HG03097 (cell line): ENCODE measurements around the gene CCDC47.
"Not testable (repeated sequence)": the region's sequence is repeated elsewhere in the genome, so short reads cannot be mapped to it uniquely, and the experiment has no call there.

Experiments used
- ATAC-seq: cut with Tn5 transposase; IDR thresholded peaks from one replicate; pipeline ENCODE4 v1.9.1; 2021; ENCODE audit not compliant: unreplicated experiment, low FRiP score

Gene CCDC47

GRCh38 chr17:63741143-63741407 is 32.3 kb downstream of the CCDC47 start:
- ATAC-seq, result peak; percentile 31

DNA sequence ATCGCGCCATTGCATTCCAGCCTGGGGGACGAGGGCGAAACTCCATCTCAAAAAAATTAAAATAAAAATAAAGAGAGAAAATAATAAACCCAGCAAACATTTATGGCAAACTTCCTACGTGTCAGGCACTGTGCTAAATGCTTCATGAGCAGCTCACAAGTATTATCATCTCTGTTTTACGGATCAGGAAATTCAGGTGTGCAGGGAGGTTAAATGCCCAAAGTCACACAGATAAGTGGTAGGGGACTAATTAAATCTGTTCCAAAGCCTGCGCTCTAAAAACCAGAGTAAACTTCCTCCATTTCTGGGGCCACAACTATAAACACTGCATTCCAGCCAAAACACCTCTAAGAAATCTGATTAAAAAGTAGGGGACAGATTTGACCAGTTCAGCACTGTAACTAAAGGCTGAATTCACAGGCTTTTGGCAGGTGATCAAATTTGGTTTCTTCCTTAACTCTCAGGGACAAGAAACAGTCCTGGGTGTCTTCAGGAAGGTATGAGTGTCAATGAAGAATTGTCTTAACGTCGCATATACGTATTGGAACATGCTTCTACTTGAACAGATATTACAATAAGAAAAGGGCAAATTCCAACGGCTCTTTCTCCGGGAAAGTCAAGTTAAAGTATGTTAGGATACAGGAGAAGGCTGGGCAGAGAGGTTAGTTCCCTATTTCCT is 32.8 kb downstream of the CCDC47 start:
- no peak for ATAC-seq

- ATAC-seq, result no peak
Measured at GRCh38 chr17:63735691-63736090, 37.7 kb downstream of the CCDC47 start.

DNA sequence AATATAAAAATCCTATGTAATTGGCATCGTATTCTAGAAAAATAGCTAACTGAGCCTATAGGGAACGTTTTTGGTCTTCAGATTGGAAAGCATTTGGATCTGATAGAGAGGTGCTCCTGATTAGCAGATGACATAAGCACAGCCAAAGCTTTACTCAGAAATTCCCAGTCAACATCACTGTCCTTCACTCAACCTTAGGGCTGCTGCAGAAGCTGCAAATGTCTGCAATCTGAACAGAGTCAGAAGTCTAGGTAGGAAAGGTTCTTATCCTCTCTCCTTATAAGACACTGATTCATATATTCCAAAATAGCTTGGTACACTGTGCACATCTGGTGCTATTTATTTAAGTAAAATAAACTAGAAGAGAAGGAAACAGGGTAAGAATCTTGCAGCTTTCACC is 51.0 kb downstream of the CCDC47 start:
- no peak for ATAC-seq

GRCh38 chr17:63720194-63720593 is 53.2 kb downstream of the CCDC47 start:
- not testable (repeated sequence) for ATAC-seq

- no peak for ATAC-seq
Measured at GRCh38 chr17:63718988-63719387, 54.4 kb downstream of the CCDC47 start.

DNA sequence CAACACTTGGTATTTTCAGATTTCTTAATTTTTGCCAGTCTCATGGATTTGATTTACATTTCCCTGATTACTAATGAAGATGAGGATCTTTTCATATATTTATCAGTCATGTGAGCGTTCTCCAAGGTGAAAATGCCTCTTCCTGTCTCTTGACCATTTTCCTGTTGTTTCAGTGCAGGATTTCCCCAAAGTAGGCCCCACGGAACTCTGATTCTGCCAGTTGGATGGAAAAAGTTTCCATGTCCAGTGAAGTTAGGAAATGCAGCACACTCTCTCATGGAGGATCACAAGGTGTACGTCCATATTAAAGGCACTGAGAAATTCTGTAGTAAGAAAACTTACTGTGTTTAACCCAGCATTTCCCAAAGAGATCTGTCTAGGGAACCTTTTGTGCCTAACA is 57.0 kb downstream of the CCDC47 start:
- ATAC-seq, result no peak

DNA sequence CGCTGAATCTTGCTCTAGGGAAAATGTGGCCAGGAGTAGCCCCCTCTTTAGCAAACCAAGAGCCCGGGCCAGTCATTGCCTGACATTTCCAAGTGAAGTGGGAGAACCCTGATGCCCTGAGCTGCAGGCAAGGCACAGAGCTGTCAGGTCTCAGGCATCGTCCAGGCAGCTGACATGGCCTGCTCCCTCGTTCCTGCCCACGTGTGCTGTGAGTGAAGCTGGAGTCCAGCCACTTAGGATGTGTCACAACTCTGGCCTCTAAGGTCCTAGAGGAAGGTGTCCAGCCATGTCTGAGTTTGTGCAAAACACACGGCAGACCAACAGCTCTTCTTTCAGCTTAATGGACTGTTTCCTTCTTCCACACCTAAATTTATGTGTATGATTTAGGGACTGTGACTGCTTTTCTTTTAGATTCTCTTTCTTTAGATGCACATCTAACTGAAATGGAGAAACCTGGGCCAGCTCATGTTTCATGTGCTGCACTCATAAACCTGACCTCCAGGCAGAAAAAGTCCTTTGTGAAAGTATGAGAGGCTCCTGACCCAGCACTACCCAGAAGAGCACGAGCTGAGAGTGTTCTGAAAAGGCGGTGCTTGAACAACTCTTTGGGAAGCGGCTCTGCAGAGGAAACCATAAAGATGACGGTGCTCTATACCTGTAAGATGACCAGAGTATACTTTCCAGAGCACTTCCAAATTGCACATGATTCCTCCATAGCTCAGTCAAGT is 58.7 kb downstream of the CCDC47 start:
- no peak for ATAC-seq

- ATAC-seq, result no peak
Measured at GRCh38 chr17:63709110-63709509, 64.3 kb downstream of the CCDC47 start.

DNA sequence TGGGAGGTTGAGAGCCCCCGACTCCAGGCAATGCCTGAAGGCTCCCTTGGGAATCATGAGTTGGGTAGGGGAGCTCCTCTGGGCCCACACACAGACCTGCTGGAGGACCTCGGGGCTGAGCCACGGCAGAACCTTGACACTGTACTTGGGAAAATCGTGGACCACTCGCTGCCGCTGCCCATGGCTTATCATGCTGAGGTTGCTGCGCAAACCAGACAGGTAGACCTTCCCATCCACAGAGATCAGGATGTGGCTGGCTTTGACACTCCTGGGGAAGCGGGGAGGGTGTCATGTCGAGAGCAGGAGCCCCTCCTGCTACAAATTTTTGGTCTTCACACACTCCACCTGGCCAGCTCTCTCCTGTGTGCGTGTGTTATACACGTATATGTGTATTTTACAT is 66.2 kb downstream of the CCDC47 start:
- ATAC-seq, result no peak

GRCh38 chr17:63706336-63707082 is 66.9 kb downstream of the CCDC47 start:
- ATAC-seq, result no peak

DNA sequence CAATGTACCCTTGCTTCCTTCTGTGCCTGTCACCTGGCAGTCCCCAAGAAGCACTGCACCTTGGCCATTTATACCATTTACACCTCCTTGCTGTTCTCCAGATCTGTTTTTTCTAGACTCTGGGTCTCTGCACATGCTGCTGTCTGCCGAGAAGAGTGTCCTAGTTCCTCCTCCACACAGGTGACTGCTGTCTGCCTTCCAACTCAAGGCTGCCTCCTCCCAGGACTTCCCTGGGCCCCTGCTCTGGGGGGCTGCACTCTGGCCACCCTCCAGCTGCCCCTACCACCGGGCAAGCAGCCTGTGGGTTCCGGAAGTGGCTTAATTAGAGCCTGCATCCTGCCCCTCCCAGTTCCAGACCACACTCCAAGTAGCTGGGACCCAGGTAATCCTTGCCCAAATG is 67.7 kb downstream of the CCDC47 start:
- no peak for ATAC-seq

GRCh38 chr17:63704836-63705235 is 68.6 kb downstream of the CCDC47 start:
- ATAC-seq, result no peak

DNA sequence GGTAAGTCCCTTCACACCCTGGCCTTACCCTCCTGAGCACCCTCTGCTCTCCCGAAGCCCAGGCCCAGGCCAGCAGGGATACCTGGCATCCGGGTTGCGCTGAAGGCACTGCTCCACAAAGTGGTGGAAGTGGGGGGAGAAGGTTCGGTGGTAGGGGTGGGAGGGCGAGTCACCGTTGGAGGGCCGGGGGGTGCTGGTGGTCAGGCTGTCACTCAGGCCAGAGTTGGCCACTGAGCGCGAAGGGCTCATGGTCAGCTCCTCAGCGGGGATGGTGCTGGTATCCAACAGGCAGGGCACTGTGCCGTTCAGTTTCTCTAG is 69.2 kb downstream of the CCDC47 start:
- ATAC-seq, result no peak

- no peak for ATAC-seq
Measured at GRCh38 chr17:63703556-63704258, 69.7 kb downstream of the CCDC47 start.

DNA sequence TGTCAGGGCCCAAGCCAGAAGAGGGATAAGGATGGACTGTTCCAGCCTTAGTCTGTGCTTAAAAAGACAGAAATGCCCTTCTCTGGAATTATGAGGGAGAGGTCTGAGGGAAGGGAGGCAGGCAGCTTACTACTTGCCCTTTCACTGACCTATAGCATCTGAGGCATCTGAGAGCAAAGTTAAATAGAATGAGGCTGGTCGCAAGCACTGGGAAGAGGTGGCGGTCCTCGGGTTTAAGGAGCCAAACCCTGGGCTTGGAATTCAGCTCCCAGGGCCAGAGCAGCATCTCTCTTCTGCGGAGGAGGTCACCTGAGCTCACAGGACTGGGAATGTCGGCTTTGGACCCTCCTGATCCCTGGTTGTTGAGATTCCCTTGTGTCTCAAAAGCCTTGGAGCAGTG is 70.4 kb downstream of the CCDC47 start:
- ATAC-seq, result no peak

GRCh38 chr17:63702721-63703015 is 70.7 kb downstream of the CCDC47 start:
- no peak for ATAC-seq

DNA sequence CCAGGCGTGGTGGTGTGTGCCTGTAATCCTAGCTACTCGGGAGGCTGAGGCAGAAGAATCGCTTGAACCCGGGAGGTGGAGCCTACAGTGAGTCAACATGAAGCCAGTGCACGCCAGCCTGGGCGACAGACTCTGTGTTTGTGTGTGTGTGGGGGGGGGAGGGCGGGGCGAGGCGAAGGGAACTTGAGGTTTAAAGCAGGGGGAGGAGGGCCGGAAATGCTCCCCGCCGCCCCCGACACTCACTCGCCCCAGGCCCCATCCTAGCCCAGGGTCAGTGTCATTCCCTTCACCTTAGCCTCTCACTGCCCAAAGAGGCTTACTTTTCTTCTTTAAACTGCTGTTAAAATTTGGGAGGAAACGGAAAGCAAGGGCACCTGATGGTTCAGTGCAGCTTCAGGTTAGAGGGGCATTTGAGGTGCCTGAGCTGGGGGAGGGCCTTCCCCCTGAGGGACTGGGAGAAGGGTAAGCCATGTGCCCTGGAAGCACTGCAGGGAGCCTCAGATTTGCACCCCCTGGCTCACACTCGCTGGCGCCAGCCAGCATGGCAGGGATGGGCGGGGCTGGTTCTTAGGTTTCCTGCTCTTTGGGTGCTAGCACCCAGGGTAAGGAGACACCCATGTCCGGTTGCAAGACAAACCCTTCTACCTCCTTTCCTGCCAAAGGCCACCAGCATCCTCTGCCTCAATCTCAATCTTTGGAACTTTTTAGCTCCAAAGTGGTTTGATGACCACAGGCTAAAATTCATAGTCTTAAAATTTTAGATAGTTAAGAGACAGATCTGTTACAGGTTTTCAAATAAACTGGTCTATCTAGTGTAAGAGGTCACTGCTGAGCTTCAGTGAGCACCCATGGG is 71.3 kb downstream of the CCDC47 start:
- ATAC-seq, result no peak

DNA sequence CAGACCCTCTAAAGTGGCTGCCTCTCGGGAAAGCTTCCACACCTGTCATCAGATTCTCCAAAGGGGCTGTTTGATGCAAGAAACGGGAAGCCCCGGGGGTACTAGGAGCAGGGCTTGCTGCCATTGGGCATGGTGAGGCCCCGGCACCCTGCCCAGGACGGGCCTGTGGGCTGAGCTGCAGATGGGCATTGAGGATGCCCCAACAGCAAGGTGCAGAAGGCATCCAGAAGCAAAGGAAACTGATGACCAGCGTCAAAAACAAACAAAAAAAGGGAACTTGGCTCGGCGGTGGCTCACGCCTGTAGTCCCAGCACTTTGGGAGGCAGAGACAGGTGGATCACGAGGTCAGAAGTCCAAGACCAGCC is 72.0 kb downstream of the CCDC47 start:
- no peak for ATAC-seq

DNA sequence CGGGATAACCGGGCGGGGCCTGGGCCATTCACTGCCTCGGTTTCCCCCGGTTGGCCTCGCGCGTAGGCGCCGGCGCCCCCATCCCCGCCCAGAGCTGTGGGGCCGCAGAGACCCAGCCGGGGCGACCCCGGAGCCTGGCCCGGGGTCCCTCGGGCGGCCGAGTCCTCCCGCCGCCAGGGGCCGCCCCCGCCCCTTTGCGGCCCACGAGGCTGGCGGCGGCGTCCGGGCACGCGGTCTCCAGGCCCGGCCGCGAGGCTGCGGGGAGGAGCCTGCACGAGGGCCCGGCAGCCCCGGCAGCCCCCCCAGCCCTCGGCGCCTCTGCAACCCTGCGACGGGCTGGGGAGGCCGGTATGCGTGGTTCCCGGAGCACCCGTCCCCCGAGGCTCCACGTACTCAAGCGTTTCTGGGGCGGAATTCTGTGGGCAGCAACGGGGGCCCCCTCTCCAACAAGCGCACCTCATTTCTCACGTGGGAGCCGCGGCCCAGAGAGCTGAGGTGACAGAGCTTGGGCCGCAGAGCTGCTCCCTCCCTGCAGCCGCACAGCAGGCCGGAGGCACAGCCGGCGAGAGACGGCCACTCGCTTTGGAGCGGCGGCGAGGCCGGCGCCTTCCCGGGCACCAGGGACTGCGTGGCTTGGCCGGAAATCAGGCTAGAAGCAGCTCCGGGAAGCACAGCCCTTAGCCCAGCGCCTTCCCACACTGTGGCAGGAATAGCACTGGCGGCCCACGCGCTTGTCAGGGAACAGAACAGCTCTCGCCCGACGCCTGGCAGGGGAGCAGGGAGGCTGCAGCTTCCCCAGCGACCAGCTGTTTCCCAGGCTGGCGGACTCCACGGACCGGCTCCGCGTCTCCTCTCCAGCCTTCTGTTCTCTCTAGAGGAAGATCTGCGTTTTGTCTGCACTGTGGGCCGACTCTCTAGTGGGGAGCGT is 72.6 kb downstream of the CCDC47 start:
- no peak for ATAC-seq
